CD4-positive, alpha-beta memory T cell (primary cell): ENCODE results near the gene CASP6. TPM values are rescaled to one million over a fixed set of nuclear protein-coding genes. Genes with fewer than 3 reads are reported as not detected.

Experiments
- CTCF ChIA-PET: fragments of 350-600 bp; sonication (Branson Sonifier 250); formaldehyde crosslinking; loops from one replicate; lab custom pipeline; 2021; ENCODE audit warnings: inconsistent platforms; ENCODE audit not compliant: partially characterized antibody; lab: Charles Lee
- POLR2A ChIA-PET: fragments of 350-600 bp; sonication (Branson Sonifier 250); formaldehyde crosslinking; loops from one replicate; lab custom pipeline; 2021; ENCODE audit not compliant: partially characterized antibody; lab: Charles Lee
- DNase-seq, 5 donors: peaks; one replicate each; pipeline versions ENCODE4 v3.0.0 to v3.0.0-alpha.2; 2020 to 2022; ENCODE audit warnings: mixed read lengths in 1 of 5
- H3K27ac ChIP-seq: one replicate; pipeline ENCODE4 v1.7.0; 2013; ENCODE audit warnings: low read depth, low read length
- H3K27me3 ChIP-seq: 2 replicates; pipeline ENCODE4 v1.7.0; 2013; ENCODE audit warnings: mild to moderate bottlenecking, low read length, moderate library complexity; ENCODE audit not compliant: insufficient read depth
- H3K36me3 ChIP-seq: 2 replicates; pipeline ENCODE4 v1.7.0; 2013; ENCODE audit warnings: mild to moderate bottlenecking, low read length, moderate library complexity; ENCODE audit not compliant: insufficient read depth
- H3K4me1 ChIP-seq: 2 replicates; pipeline ENCODE4 v1.7.0; 2013; ENCODE audit warnings: mild to moderate bottlenecking, low read length, moderate library complexity; ENCODE audit not compliant: insufficient read depth
- H3K4me3 ChIP-seq, 2 donors: one replicate each; pipeline ENCODE4 v1.7.0; 2013; ENCODE audit warnings: low read length in 2 of 2, mild to moderate bottlenecking in 1 of 2
- H3K9me3 ChIP-seq, 2 donors: one replicate each; pipeline ENCODE4 v1.7.0; 2013; ENCODE audit warnings: low read length in 2 of 2, control low read depth in 1 of 2; ENCODE audit not compliant: control insufficient read depth in 1 of 2
- H3K27ac Mint-ChIP-seq, 7 donors: one replicate each; pipeline ENCODE4 v1.8.0; 2020 to 2021; ENCODE audit warnings: mixed read lengths in 7 of 7, mild to moderate bottlenecking in 6 of 7, inconsistent platforms in 3 of 7, moderate library complexity in 3 of 7
- H3K27me3 Mint-ChIP-seq, 2 donors: one replicate each; pipeline ENCODE4 v1.8.0; 2020 to 2021; ENCODE audit warnings: mixed read lengths in 2 of 2
- H3K36me3 Mint-ChIP-seq, 2 donors: one replicate each; pipeline ENCODE4 v1.8.0; 2020 to 2021; ENCODE audit warnings: mixed read lengths in 2 of 2, inconsistent platforms in 1 of 2, mild to moderate bottlenecking in 1 of 2
- H3K4me1 Mint-ChIP-seq, 4 donors: one replicate each; pipeline ENCODE4 v1.8.0; 2020 to 2021; ENCODE audit warnings: mixed read lengths in 4 of 4, mild to moderate bottlenecking in 1 of 4
- H3K4me3 Mint-ChIP-seq, 8 donors: one replicate each; pipeline ENCODE4 v1.8.0; 2020 to 2021; ENCODE audit warnings: mixed read lengths in 8 of 8, mild to moderate bottlenecking in 7 of 8, moderate library complexity in 6 of 8, inconsistent platforms in 3 of 8
- H3K9me3 Mint-ChIP-seq, 8 donors: one replicate each; pipeline ENCODE4 v1.8.0; 2020 to 2021; ENCODE audit warnings: mixed read lengths in 8 of 8, mild to moderate bottlenecking in 5 of 8, inconsistent platforms in 3 of 8, moderate library complexity in 1 of 8
- intact Hi-C: fragments of 100-400 bp; cut with micrococcal nuclease; formaldehyde crosslinking; loops from one replicate; pipeline ENCODE4 v1.15.1; 2023
- polyA plus RNA-seq, 2 donors: library from polyadenylated mRNA; unstranded; fragments of 300-500 nt; fragmentation: Illumina TruSeq; gene quantifications; one replicate each; pipeline ENCODE4 v1.2.3, GENCODE V29; 2021
- total RNA-seq, 2 experiments: library from RNA; stranded (reverse); gene quantifications; one replicate each; pipeline ENCODE4 v1.2.3, GENCODE V29; 2021

CASP6 gene
- total and polyA plus RNA-seq, 4 experiments from 2014 or later = 16.5 to 115 (median 59.6) TPM

- intact Hi-C loops = loop anchor here (1.0 to 10.0 kb wide), 10 partner anchors 13 to 1982 kb away; partner anchors contain the start of genes GAR1, PAPSS1 and SEC24B
- H3K4me3 Mint-ChIP-seq = peak overlapping the region; percentile 92 to 98 (median 95)
- peak overlapping the region; percentile 38 to 56 for H3K4me3 ChIP-seq
These were observed 568 bp upstream of the CASP6 start for GRCh38 chr4:109703664-109704361.

GRCh38 chr4:109701566-109702410 is 1.5 kb downstream of the CASP6 start:
- H3K36me3 Mint-ChIP-seq = peaks cover 8 to 25% of the 10 kb centered on the region in 2 donors
- Histone ChIP-seq H3K9me3 (no peaks in the 10 kb centered on the region), H3K27ac (peak overlapping the region; percentile 71), H3K4me1 (peaks cover 47% of the 10 kb centered on the region), H3K27me3 (no peaks in the 10 kb centered on the region), H3K36me3 (peaks cover 8% of the 10 kb centered on the region), H3K4me3 (peak overlapping the region; percentile 37 to 56)
- peaks cover 0 to 8% (median 0%) of the 10 kb centered on the region in 8 donors for H3K9me3 Mint-ChIP-seq
- no peaks in the 10 kb centered on the region for H3K27me3 Mint-ChIP-seq
- peak overlapping the region; percentile 86 to 96 (median 93) for H3K27ac Mint-ChIP-seq
- peak overlapping the region; percentile 92 to 98 (median 95) for H3K4me3 Mint-ChIP-seq
- peak in 2 of 5 donors; percentile 12 to 17 for DNase-seq
- intact Hi-C loops = loop anchor here (5.0 to 10.0 kb wide), 2 partner anchors 273 to 1979 kb away; partner anchors contain the start of gene PAPSS1
- ChIA-PET POLR2A (interaction anchor here (0.6 to 4.6 kb wide), 13 partner anchors 10 to 269 kb away, joined by 3 to 23 read pairs (median 8); partner anchors contain the start of genes GAR1, MCUB, PLA2G12A and SEC24B), CTCF (interaction anchor here (0.7 to 4.3 kb wide), 15 partner anchors 9 to 276 kb away, joined by 3 to 17 read pairs (median 6); partner anchors contain the start of genes PLA2G12A and SEC24B)
- peaks cover 31 to 68% (median 46%) of the 10 kb centered on the region in 4 donors for H3K4me1 Mint-ChIP-seq

More at GRCh38 chr4:109703664-109704361, 568 bp upstream of the CASP6 start:
- peaks cover 25 to 53% (median 36%) of the 10 kb centered on the region in 4 donors for H3K4me1 Mint-ChIP-seq
- H3K27ac ChIP-seq = peak overlapping the region; percentile 71
- H3K9me3 Mint-ChIP-seq = peaks cover 0 to 7% (median 0%) of the 10 kb centered on the region in 8 donors
- no peaks in the 10 kb centered on the region for H3K27me3 ChIP-seq
- H3K27ac Mint-ChIP-seq = peak overlapping the region; percentile 72 to 94 (median 86)
- H3K9me3 ChIP-seq = no peaks in the 10 kb centered on the region
- ChIA-PET POLR2A (interaction anchor here (0.6 to 4.6 kb wide), 12 partner anchors 12 to 273 kb away, joined by 3 to 23 read pairs (median 5); partner anchors contain the start of genes MCUB, PLA2G12A and SEC24B), CTCF (interaction anchor here (0.8 to 4.3 kb wide), 11 partner anchors 8 to 141 kb away, joined by 3 to 17 read pairs (median 4); partner anchors contain the start of gene PLA2G12A)
- no peaks in the 10 kb centered on the region for H3K36me3 ChIP-seq
- peaks cover 0 to 16% of the 10 kb centered on the region in 2 donors for H3K36me3 Mint-ChIP-seq
- H3K4me1 ChIP-seq = peaks cover 43% of the 10 kb centered on the region
- H3K27me3 Mint-ChIP-seq = no peaks in the 10 kb centered on the region
- DNase-seq = no peak

DNA sequence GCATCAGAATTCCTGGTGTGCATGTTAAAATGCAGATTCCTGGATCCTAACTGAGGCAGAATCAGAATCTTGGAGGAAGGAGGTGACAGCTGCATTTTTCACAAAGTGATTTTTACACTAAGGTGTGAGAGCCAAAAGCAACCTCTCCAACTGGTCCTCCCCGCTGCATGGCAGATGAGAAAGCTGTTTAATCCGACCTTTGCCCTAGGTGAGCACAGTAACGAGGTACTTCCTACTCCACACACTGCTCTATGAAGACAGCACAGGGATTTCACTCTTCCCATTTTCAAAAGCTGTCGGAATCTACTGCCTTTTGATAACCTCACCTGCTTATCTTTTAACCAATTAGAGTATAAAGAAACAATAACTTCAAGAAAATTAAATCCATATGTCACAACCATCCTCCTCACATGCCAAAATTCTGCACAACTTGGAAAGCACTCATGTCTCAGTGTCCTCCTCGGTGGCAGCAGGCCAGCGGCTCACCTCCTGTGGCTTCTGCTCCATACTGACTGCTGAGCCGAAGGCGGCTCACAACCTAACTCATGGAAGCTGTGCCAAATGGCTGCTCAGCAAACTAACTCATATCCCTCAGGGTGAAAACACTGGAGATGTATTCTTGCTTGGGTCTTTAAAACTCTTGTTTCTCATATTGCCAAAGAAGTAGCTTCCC is 3.6 kb downstream of the CASP6 start:
- no peaks in the 10 kb centered on the region for H3K27me3 Mint-ChIP-seq
- H3K9me3 ChIP-seq = no peaks in the 10 kb centered on the region
- peak overlapping the region in 1 of 8 donors; percentile 47 for H3K4me3 Mint-ChIP-seq
- H3K4me1 Mint-ChIP-seq = peaks cover 32 to 68% (median 47%) of the 10 kb centered on the region in 4 donors
- H3K27me3 ChIP-seq = no peaks in the 10 kb centered on the region
- H3K27ac Mint-ChIP-seq = peak overlapping the region in 6 of 7 donors; percentile 12 to 81 (median 50)
- no peak for DNase-seq
- H3K4me3 ChIP-seq = no peak overlapping the region
- peaks cover 47% of the 10 kb centered on the region for H3K4me1 ChIP-seq
- CTCF ChIA-PET = interaction anchor here (1.2 to 2.6 kb wide), 4 partner anchors 15 to 274 kb away, joined by 3 to 11 read pairs (median 8); partner anchors contain the start of gene SEC24B
- H3K9me3 Mint-ChIP-seq = peaks cover 0 to 9% (median 0%) of the 10 kb centered on the region in 8 donors
- POLR2A ChIA-PET = interaction anchor here (0.5 to 3.7 kb wide), 8 partner anchors 8 to 256 kb away, joined by 3 to 20 read pairs (median 6); partner anchors contain the start of genes MCUB and PLA2G12A
- peaks cover 13 to 34% of the 10 kb centered on the region in 2 donors for H3K36me3 Mint-ChIP-seq
- intact Hi-C loops = loop anchor here (5.0 to 10.0 kb wide), 2 partner anchors 275 to 1977 kb away; partner anchors contain the start of gene PAPSS1
- H3K36me3 ChIP-seq = peaks cover 8% of the 10 kb centered on the region
- H3K27ac ChIP-seq = no peak overlapping the region

DNA sequence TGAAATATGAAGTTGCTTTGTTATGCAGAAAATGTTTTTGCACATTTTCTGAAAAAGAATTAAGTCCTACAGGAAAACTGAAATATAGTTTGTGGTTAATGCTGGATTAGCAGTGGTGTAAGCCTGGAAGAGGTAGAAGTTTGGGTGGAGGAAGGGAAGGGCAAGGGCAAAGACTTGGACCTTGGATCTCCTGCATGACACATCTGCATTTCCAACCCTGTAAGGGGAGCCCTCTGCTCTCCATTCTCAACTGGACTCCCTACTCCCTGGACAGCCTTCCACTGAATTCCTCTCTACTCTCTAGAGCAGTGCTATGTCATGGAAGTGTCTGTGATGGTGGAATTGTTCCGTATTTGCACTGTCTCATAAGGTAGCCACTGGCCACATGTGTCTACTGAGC is 4.6 kb downstream of the CASP6 start:
- intact Hi-C loops = no loop called here
- H3K4me1 Mint-ChIP-seq = peaks cover 29 to 67% (median 46%) of the 10 kb centered on the region in 4 donors

DNA sequence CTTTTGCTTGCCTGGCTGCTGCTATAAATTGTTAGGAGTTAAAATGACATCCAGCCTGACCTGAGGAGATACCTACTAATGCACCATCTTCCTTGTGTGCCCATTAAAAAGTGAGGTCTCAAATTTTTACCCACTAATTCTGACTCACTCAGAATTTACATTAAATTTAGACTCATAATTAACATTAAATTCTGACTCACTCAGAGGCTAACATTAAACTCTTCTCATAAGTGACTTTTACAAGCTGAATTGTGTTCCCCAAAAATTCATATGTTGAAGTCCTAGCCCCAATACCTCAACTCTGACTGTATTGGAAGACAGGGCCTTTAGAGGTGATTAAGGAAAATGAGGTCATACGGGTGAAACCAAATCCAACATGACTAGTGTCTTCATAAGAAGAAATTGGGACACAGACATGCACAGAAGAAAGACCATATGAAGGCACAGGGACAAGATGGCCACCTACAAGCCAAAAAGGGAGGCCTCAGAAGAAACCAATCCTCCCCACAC is 11.8 kb downstream of the CASP6 start:
- intact Hi-C loops = loop anchor here (1.0 to 2.0 kb wide), 2 partner anchors 12 to 43 kb away; partner anchors contain the start of gene CASP6
- Mint-ChIP-seq H3K27ac (peak overlapping the region; percentile 79 to 93 (median 86)), H3K36me3 (peaks cover 66 to 69% of the 10 kb centered on the region in 2 donors), H3K4me3 (peak overlapping the region; percentile 9 to 83 (median 74)), H3K4me1 (peaks cover 27 to 46% (median 38%) of the 10 kb centered on the region in 4 donors), H3K9me3 (no peaks in the 10 kb centered on the region), H3K27me3 (no peaks in the 10 kb centered on the region)
- no peaks in the 10 kb centered on the region for H3K27me3 ChIP-seq
- no peak for DNase-seq
- H3K4me3 ChIP-seq = no peak overlapping the region
- ChIA-PET CTCF (interaction anchor here (1.0 to 1.5 kb wide), 2 partner anchors 13 to 259 kb away, joined by 3 to 5 read pairs; partner anchors contain the start of gene CASP6), POLR2A (interaction anchor here (0.6 to 3.0 kb wide), 7 partner anchors 9 to 258 kb away, joined by 3 to 21 read pairs (median 5); partner anchors contain the start of genes CASP6, MCUB and PLA2G12A)
- H3K27ac ChIP-seq = peak overlapping the region; percentile 7
- H3K36me3 ChIP-seq = peaks cover 12% of the 10 kb centered on the region
- H3K4me1 ChIP-seq = peaks cover 24% of the 10 kb centered on the region
- no peaks in the 10 kb centered on the region for H3K9me3 ChIP-seq

More for the DNA sequence above, 4.6 kb downstream of the CASP6 start:
- Histone ChIP-seq H3K4me3 (no peak overlapping the region), H3K4me1 (peaks cover 40% of the 10 kb centered on the region), H3K9me3 (no peaks in the 10 kb centered on the region), H3K27me3 (no peaks in the 10 kb centered on the region), H3K27ac (no peak overlapping the region), H3K36me3 (peaks cover 8% of the 10 kb centered on the region)
- H3K27me3 Mint-ChIP-seq = no peaks in the 10 kb centered on the region
- peaks cover 20 to 43% of the 10 kb centered on the region in 2 donors for H3K36me3 Mint-ChIP-seq
- H3K27ac Mint-ChIP-seq = peak overlapping the region in 6 of 7 donors; percentile 28 to 86 (median 52)
- H3K9me3 Mint-ChIP-seq = peaks cover 0 to 9% (median 0%) of the 10 kb centered on the region in 8 donors
- POLR2A ChIA-PET = interaction anchor here (0.7 to 3.7 kb wide), 4 partner anchors 7 to 139 kb away, joined by 3 to 20 read pairs (median 8); partner anchors contain the start of gene MCUB
- CTCF ChIA-PET = no interaction called here
- DNase-seq = no peak
- no peak overlapping the region for H3K4me3 Mint-ChIP-seq
